SK-N-MC (cell line): ENCODE results near the gene SH3PXD2A.

Experiments used
- DNase-seq: peaks from one replicate; pipeline ENCODE4 v3.0.0-alpha.2; 2011; ENCODE audit warnings: low read depth, low spot score
- H3K27ac ChIP-seq: fragments of 200-600 bp; sonication (generic); 2 replicates; pipeline ENCODE4 v1.5.1; 2016; ENCODE audit warnings: mixed run types
- H3K36me3 ChIP-seq: fragments of 200-600 bp; sonication (generic); 2 replicates; pipeline ENCODE4 v1.6.1; 2017; ENCODE audit warnings: antibody characterized with exemption, low read length, mixed read lengths; ENCODE audit not compliant: insufficient read depth
- H3K4me3 ChIP-seq: fragments of 200-600 bp; sonication (generic); 2 replicates; pipeline ENCODE4 v1.5.1; 2016
- H3K9ac ChIP-seq: fragments of 200-600 bp; sonication (generic); 2 replicates; pipeline ENCODE4 v1.8.0; 2017; ENCODE audit warnings: mixed run types, mixed read lengths; ENCODE audit not compliant: insufficient read length
- H3K9me3 ChIP-seq: fragments of 200-600 bp; sonication (generic); 2 replicates; pipeline ENCODE4 v1.6.1; 2017; ENCODE audit warnings: low read depth, mild to moderate bottlenecking, antibody characterized with exemption, low read length, moderate library complexity, mixed read lengths
- EZH2 ChIP-seq: fragments of 200-600 bp; sonication (generic); IDR thresholded peaks from one replicate; pipeline ENCODE4 v1.6.1; 2017; ENCODE audit warnings: antibody characterized with exemption
- FOXP2 ChIP-seq: optimal IDR thresholded peaks from 2 replicates; pipeline ENCODE3; 2011; ENCODE audit warnings: mild to moderate bottlenecking, moderate library complexity; ENCODE audit not compliant: insufficient read depth; ENCODE audit errors: extremely low read length, control extremely low read depth
- POLR2AphosphoS5 ChIP-seq: IDR thresholded peaks from 2 replicates; pipeline ENCODE4 v1.6.1; 2012; ENCODE audit warnings: mild to moderate bottlenecking, low read depth, low read length, borderline replicate concordance

SH3PXD2A gene

GRCh38 chr10:103556383-103557007, 298.9 kb downstream of the SH3PXD2A start:
- no peak for DNase-seq
- Histone ChIP-seq H3K4me3 (no peak overlapping the region), H3K27ac (no peak overlapping the region), H3K9me3 (no peaks in the 10 kb centered on the region), H3K9ac (no peak overlapping the region), H3K36me3 (no peaks in the 10 kb centered on the region)
- TF ChIP-seq POLR2AphosphoS5, result no peak

- H3K9me3 ChIP-seq, result no peaks in the 10 kb centered on the region
- no peak overlapping the region for H3K27ac ChIP-seq
- H3K36me3 ChIP-seq, result no peaks in the 10 kb centered on the region
- H3K9ac ChIP-seq, result no peak overlapping the region
- DNase-seq, result no peak
- H3K4me3 ChIP-seq, result no peak overlapping the region
- TF ChIP-seq POLR2AphosphoS5 (no peak), FOXP2 (no peak), EZH2 (no peak)
These were observed 299.7 kb downstream of the SH3PXD2A start for GRCh38 chr10:103555712-103556111.

GRCh38 chr10:103555325-103555649, 300.1 kb downstream of the SH3PXD2A start:
- Histone ChIP-seq H3K4me3 (peak overlapping the region; percentile 45; the same call in 1 of the 2 replicates), H3K36me3 (no peaks in the 10 kb centered on the region), H3K9me3 (no peaks in the 10 kb centered on the region), H3K9ac (no peak overlapping the region), H3K27ac (no peak overlapping the region)
- no peak for DNase-seq
- TF ChIP-seq EZH2 (no peak), FOXP2 (no peak), POLR2AphosphoS5 (no peak)

- Histone ChIP-seq H3K4me3 (peak overlapping the region; percentile 45; the same call in 1 of the 2 replicates), H3K27ac (no peak overlapping the region), H3K9me3 (no peaks in the 10 kb centered on the region), H3K36me3 (no peaks in the 10 kb centered on the region), H3K9ac (no peak overlapping the region)
- no peak for TF ChIP-seq POLR2AphosphoS5
- TF ChIP-seq FOXP2, result no peak
- TF ChIP-seq EZH2, result no peak
- no peak for DNase-seq
These were observed 300.7 kb downstream of the SH3PXD2A start for GRCh38 chr10:103554488-103555324.

- no peak for DNase-seq
- Histone ChIP-seq H3K4me3 (no peak overlapping the region), H3K36me3 (no peaks in the 10 kb centered on the region), H3K9me3 (no peaks in the 10 kb centered on the region), H3K27ac (no peak overlapping the region), H3K9ac (no peak overlapping the region)
- TF ChIP-seq EZH2, result no peak
- TF ChIP-seq POLR2AphosphoS5, result no peak
- no peak for TF ChIP-seq FOXP2
These were observed 301.5 kb downstream of the SH3PXD2A start for GRCh38 chr10:103553743-103554487.

- no peaks in the 10 kb centered on the region for H3K36me3 ChIP-seq
- no peak overlapping the region for H3K27ac ChIP-seq
- H3K9me3 ChIP-seq, result no peaks in the 10 kb centered on the region
- no peak overlapping the region for H3K9ac ChIP-seq
- H3K4me3 ChIP-seq, result no peak overlapping the region
- no peak for DNase-seq
- no peak for TF ChIP-seq FOXP2
These were observed 302.3 kb downstream of the SH3PXD2A start for GRCh38 chr10:103552856-103553742.

GRCh38 chr10:103551619-103552602, 303.5 kb downstream of the SH3PXD2A start:
- H3K27ac ChIP-seq, result no peak overlapping the region
- TF ChIP-seq EZH2 (no peak), POLR2AphosphoS5 (no peak), FOXP2 (no peak)

More at GRCh38 chr10:103551619-103552602, 303.5 kb downstream of the SH3PXD2A start:
- DNase-seq, result no peak
- Histone ChIP-seq H3K4me3 (no peak overlapping the region), H3K9ac (no peak overlapping the region), H3K9me3 (no peaks in the 10 kb centered on the region), H3K36me3 (no peaks in the 10 kb centered on the region)
